ENCODE results near the gene KCNJ14. TPM values are rescaled to one million over a fixed set of nuclear protein-coding genes. Genes with fewer than 3 reads are reported as not detected.
A peak's percentile ranks its signal among the peaks of the same experiment; 100 is the strongest.
"Not testable (repeated sequence)": the region's sequence is repeated elsewhere in the genome, so short reads cannot be mapped to it uniquely, and the experiment has no call there.

The KCNJ14 gene
- total RNA-seq, 2 experiments from 2014 or later: 1.2 TPM

DNA sequence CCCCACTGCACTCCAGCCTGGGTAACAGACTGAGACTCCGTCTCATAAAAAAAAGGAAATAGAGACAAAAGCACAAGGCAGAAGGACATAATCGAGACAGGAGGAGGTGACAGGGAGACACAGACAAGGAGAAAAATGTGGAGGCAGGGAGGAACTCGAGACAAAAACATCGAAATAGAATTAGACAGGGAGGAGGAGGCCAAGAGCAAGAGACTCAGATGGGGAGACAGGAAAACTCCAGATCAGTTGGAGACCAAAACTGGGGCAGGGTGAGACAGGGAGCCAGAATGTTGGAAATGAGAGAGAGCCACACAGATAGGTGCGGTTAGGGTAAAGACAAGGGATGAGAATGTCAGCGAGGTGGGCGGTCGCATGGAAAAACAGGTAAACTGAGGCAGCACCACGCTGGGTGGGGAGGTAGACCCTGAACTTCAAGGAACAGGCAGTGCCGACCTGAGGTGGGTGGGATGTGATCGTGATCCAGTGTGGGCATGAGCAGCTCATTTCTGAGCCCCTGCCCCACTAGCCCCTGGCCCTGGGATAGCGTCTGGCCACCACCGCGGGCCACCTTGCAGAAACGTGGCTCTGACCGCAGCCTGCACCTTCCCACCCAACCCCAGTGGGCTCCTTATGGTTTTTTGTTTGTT lies 29.0 kb downstream of the KCNJ14 start:
- intact Hi-C loops (cut with micrococcal nuclease): loop anchor here (5.0 kb wide), 1 partner anchor 123 kb away; the partner anchor contains the start of gene SPACA4
- no peak for DNase-seq
- no peaks in the 10 kb centered on the region for H3K9me3 Mint-ChIP-seq
- no peak overlapping the region for H3K4me3 Mint-ChIP-seq
- peaks cover 2% of the 10 kb centered on the region for H3K36me3 Mint-ChIP-seq
- no peaks in the 10 kb centered on the region for H3K27me3 Mint-ChIP-seq
- POLR2A ChIA-PET: no interaction called here
- peaks cover 14% of the 10 kb centered on the region for H3K4me1 Mint-ChIP-seq (ENCODE audit: low read depth)
- no peak overlapping the region for H3K27ac Mint-ChIP-seq
- CTCF ChIA-PET: no interaction called here

DNA sequence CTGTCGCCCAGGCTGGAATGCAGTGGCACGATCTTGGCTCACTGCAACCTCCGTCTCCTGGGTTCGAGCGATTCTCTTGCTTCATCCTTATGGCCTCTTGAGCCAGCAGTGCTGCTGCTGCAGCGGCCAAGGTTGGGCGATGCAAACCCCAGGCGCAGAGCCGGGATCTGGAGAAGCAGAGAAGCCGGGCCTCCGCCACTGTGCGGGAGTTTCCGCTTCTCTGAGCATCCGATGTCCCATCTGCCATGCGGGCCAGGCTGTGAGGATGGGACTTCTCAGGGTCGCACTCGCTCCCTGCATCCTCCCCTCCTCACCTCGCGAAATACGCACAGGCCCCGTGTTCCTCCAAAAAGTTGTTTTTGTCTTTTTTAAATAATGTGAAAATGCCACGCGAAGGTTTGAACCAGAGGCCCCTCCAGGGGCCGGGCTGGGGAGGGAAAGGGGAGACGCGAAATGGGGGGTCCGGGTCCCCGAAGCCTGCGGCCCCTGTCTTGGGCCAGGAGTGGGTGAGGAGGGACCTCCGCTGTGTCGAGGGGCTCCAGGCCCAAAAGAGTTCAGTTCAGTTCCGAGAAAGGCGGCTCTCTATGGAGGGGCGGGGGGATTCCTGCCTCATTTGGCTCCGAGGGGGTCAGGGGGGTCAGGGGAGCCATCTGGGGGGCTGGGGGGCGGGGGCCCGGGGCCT lies 29.7 kb downstream of the KCNJ14 start:
- POLR2A ChIA-PET: no interaction called here
- Mint-ChIP-seq H3K9me3 (no peaks in the 10 kb centered on the region), H3K4me1 (ENCODE audit: low read depth) (peaks cover 17% of the 10 kb centered on the region)

DNA sequence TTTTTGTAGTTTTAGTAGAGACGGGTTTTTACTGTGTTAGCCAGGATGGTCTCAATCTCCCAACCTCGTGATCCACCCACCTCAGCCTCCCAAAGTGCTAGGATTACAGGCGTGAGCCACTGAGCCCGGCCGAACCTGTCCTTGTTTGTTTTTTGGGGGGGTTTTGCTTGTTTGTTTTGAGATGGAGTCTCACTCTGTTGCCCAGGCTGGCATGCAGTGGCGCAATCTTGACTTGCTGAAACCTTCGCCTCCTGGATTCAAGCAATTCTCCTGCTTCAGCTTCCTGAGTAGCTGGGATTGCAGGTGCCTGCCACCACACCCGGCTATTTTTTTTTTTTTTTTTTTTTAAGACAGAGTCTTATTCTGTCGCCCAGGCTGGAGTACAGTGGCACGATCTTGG lies 31.3 kb downstream of the KCNJ14 start:
- intact Hi-C loops (cut with micrococcal nuclease); H3K36me3 Mint-ChIP-seq; H3K27ac Mint-ChIP-seq; H3K9me3 Mint-ChIP-seq; DNase-seq; POLR2A ChIA-PET; H3K4me3 Mint-ChIP-seq: not testable (repeated sequence)
- H3K4me1 Mint-ChIP-seq (ENCODE audit: low read depth): peaks cover 17% of the 10 kb centered on the region
- CTCF ChIA-PET: interaction anchor here (1.2 to 6.2 kb wide), 3 partner anchors 20 to 122 kb away, joined by 8 to 164 read pairs (median 42); no protein-coding TSS in a partner anchor
- H3K27me3 Mint-ChIP-seq: peaks cover 12% of the 10 kb centered on the region

More for the DNA sequence above, 29.7 kb downstream of the KCNJ14 start:
- CTCF ChIA-PET: no interaction called here
- Mint-ChIP-seq H3K4me3 (no peak overlapping the region), H3K36me3 (peaks cover 2% of the 10 kb centered on the region), H3K27ac (no peak overlapping the region), H3K27me3 (peaks cover 3% of the 10 kb centered on the region)
- intact Hi-C loops (cut with micrococcal nuclease): loop anchor here (5.0 kb wide), 1 partner anchor 122 kb away; the partner anchor contains the start of gene SPACA4
- no peak for DNase-seq

DNA sequence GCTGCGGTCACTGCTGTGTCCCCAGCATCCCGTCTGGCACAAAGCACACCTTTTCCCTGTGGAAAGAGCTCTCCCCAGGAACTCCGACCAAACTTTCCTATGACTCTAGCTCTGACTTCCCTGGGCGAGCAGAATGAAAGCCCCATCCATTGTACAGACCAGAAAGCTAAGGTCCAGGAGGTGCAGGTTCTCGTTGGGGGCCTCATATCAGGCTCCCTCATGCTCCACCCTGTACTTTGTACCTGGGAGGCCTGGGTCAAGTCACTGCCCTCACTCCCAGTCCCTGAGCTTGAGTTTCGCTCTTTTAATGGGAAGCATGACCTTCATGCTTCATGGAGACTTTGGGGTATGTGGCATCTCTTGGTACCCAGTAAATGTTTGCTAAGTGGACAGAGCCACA lies 32.2 kb downstream of the KCNJ14 start:
- no peak overlapping the region for H3K4me3 Mint-ChIP-seq
- no peak for DNase-seq
- CTCF ChIA-PET: interaction anchor here (1.2 to 6.2 kb wide), 6 partner anchors 19 to 221 kb away, joined by 3 to 164 read pairs (median 6); no protein-coding TSS in a partner anchor
- H3K36me3 Mint-ChIP-seq: peaks cover 2% of the 10 kb centered on the region
- H3K4me1 Mint-ChIP-seq (ENCODE audit: low read depth): peaks cover 20% of the 10 kb centered on the region
- H3K27me3 Mint-ChIP-seq: peaks cover 18% of the 10 kb centered on the region
- POLR2A ChIA-PET: no interaction called here
- no peak overlapping the region for H3K27ac Mint-ChIP-seq
- no peaks in the 10 kb centered on the region for H3K9me3 Mint-ChIP-seq
- intact Hi-C loops (cut with micrococcal nuclease): no loop called here

DNA sequence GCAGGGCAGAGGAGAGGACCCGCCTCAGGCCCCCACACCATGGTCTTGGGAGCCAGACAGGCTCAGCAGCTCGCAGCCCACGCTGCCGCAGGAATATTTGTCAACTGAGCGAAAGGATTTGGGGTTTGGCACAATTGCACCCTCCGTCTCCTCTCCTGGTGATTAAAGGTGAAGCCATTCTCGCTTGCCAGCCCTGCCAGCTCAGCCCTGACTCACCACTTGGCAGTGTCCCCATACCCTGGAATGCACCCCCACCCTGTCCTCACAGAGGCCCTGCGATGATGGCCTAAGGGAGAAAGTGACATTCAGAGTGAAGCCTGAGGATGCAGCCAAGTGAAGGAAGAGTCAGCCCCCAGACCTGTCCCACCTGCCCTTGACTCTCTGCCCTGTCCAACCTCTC lies 32.6 kb downstream of the KCNJ14 start:
- no peak for DNase-seq
- Mint-ChIP-seq H3K36me3 (peaks cover 2% of the 10 kb centered on the region), H3K4me3 (no peak overlapping the region), H3K4me1 (ENCODE audit: low read depth) (peaks cover 24% of the 10 kb centered on the region), H3K27me3 (peaks cover 21% of the 10 kb centered on the region), H3K9me3 (no peaks in the 10 kb centered on the region), H3K27ac (no peak overlapping the region)
- ChIA-PET POLR2A (no interaction called here), CTCF (interaction anchor here (1.2 to 6.2 kb wide), 6 partner anchors 18 to 221 kb away, joined by 3 to 164 read pairs (median 6); no protein-coding TSS in a partner anchor)
- intact Hi-C loops (cut with micrococcal nuclease): no loop called here

DNA sequence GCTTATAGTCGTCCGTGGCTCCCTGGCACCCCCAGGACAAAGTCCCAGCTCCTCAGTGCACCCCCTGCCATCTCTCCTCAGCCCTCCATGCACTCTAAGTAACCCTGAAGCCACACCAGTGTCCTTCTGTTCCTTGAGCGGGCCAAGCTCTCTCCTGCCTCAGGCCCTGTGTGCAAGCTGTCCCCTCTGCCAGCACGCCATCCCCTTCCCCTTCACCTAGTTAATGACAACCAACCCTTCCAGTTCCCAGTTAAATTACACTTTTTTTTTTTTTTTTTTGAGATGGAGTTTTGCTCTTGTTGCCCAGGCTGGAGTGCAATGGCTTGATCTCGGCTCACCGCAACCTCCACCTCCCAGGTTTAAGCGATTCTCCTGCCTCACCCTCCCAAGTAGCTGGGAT lies 33.1 kb downstream of the KCNJ14 start:
- Mint-ChIP-seq H3K27me3 (peaks cover 21% of the 10 kb centered on the region), H3K4me1 (ENCODE audit: low read depth) (peaks cover 25% of the 10 kb centered on the region)
- H3K36me3 Mint-ChIP-seq; H3K27ac Mint-ChIP-seq; intact Hi-C loops (cut with micrococcal nuclease); H3K9me3 Mint-ChIP-seq; H3K4me3 Mint-ChIP-seq; DNase-seq: not testable (repeated sequence)
- ChIA-PET POLR2A (interaction anchor here (1.1 kb wide), 1 partner anchor 91 kb away, joined by 3 read pairs; no protein-coding TSS in a partner anchor), CTCF (interaction anchor here (1.1 to 6.2 kb wide), 8 partner anchors 19 to 222 kb away, joined by 3 to 164 read pairs (median 4); no protein-coding TSS in a partner anchor)

DNA sequence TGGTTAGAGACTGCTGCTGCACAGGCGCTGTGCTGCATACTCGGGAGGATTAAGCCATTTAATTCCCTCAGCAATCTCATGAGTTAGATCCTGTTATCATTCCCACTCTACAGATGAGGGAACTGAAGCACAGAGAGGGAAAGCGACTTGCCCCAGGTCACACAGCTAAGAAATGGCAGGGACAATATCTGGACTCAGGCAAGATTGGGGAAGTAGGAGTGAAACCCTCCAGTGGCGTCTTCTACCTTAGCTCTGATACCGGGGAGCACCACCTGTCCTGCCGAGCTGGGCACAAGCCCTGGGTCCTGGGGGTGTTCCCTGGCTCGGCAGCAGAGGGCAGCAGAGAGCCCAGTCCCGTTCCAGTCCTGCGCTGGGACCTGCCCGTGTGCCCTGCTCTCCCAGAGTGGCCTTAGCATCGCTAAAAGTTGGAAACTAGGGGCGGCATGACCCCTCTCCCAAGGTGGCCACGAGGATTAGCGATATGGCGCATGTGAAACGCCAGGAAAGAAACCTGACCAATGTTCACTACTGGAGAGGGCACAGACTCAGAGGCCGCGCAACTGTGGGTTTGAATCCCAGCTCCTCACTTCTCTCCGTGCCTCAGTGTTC lies 34.3 kb downstream of the KCNJ14 start:
- DNase-seq: peak; percentile 88
- H3K27ac Mint-ChIP-seq: no peak overlapping the region
- no peaks in the 10 kb centered on the region for H3K36me3 Mint-ChIP-seq
- no peaks in the 10 kb centered on the region for H3K9me3 Mint-ChIP-seq
- intact Hi-C loops (cut with micrococcal nuclease): loop anchor here (5.0 kb wide), 2 partner anchors 72 to 167 kb away; a partner anchor contains a TSS
- peaks cover 27% of the 10 kb centered on the region for H3K27me3 Mint-ChIP-seq
- peaks cover 29% of the 10 kb centered on the region for H3K4me1 Mint-ChIP-seq (ENCODE audit: low read depth)
- H3K4me3 Mint-ChIP-seq: no peak overlapping the region
- CTCF ChIA-PET: interaction anchor here (0.6 to 6.2 kb wide), 34 partner anchors 9 to 1186 kb away, joined by 3 to 164 read pairs (median 5); partner anchors contain the start of genes CA11, GRWD1, GYS1 and KDELR1
- POLR2A ChIA-PET: interaction anchor here (1.1 to 1.4 kb wide), 2 partner anchors 90 to 95 kb away, joined by 3 to 4 read pairs; no protein-coding TSS in a partner anchor

DNA sequence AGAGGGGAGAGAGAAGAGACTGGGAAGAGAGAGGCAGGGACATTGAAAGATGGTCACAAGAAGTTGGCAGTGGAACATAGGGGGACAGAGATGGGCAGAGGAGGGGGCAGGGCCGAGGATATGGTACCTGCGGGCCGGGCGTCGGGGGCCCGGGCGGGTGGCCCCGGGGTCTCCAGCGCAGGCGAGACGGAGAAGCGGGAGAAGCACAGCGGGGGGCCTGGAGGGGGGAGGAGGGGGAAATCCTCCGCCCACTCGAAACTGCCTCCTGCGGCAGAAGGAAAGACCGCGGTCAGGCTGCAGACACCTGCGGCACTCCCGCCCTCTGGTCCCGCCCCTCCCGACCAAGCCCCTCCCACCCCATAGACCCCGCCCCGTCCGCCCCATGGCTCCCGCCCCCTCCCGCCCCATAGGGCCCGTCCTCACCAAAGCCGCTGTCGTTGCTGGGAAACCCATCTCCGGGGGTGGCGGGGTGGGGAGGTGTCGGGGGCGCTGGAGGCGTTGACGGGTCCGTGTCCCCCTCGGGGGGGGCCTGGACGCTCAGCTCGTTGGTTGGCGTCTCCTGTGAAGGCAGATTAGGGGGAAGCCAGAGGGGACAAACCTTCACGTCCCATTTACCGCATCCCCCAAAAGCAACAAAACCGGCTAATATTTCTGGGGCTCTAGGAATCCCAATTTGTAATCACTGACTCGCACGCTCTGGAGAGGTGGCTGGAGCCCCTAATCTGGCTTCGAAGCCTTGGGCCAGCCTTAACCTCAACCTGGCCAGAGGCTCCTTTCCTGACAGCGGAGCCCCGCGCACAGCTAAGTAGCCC lies 35.8 kb downstream of the KCNJ14 start:
- Mint-ChIP-seq H3K27me3 (peaks cover 35% of the 10 kb centered on the region), H3K9me3 (no peaks in the 10 kb centered on the region), H3K4me3 (no peak overlapping the region), H3K4me1 (ENCODE audit: low read depth) (peaks cover 29% of the 10 kb centered on the region), H3K36me3 (no peaks in the 10 kb centered on the region), H3K27ac (no peak overlapping the region)
- intact Hi-C loops (cut with micrococcal nuclease): loop anchor here (5.0 kb wide), 2 partner anchors 74 to 169 kb away; a partner anchor contains a TSS
- peak; percentile 72 for DNase-seq
- CTCF ChIA-PET: interaction anchor here (1.0 to 6.2 kb wide), 6 partner anchors 11 to 117 kb away, joined by 3 to 164 read pairs (median 20); partner anchors contain the start of gene KDELR1
- POLR2A ChIA-PET: no interaction called here

DNA sequence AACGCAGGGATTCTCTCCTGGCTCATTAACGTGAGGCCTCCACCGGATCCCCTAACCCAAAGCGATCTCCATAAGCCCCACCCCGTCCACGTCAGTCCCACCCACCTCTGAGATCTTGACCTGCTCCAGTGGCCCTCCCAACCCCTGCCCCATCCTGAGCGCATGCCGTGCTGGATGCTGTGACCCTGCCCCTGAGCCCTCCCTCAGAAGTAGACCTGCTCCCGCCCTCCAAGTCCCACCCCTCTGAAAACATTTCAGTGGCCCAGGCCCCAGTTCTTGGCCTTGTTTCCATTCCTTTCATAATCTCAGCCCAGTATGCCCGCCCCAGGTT lies 36.4 kb downstream of the KCNJ14 start:
- H3K4me1 Mint-ChIP-seq (ENCODE audit: low read depth): peaks cover 29% of the 10 kb centered on the region
- POLR2A ChIA-PET: no interaction called here
- CTCF ChIA-PET: interaction anchor here (1.0 to 6.2 kb wide), 5 partner anchors 11 to 101 kb away, joined by 3 to 164 read pairs (median 10); partner anchors contain the start of gene KDELR1
- H3K36me3 Mint-ChIP-seq: no peaks in the 10 kb centered on the region
- no peaks in the 10 kb centered on the region for H3K9me3 Mint-ChIP-seq
- H3K27ac Mint-ChIP-seq: no peak overlapping the region
- no peak for DNase-seq
- no peak overlapping the region for H3K4me3 Mint-ChIP-seq
- intact Hi-C loops (cut with micrococcal nuclease): loop anchor here (5.0 kb wide), 2 partner anchors 74 to 169 kb away; a partner anchor contains a TSS
- peaks cover 37% of the 10 kb centered on the region for H3K27me3 Mint-ChIP-seq

DNA sequence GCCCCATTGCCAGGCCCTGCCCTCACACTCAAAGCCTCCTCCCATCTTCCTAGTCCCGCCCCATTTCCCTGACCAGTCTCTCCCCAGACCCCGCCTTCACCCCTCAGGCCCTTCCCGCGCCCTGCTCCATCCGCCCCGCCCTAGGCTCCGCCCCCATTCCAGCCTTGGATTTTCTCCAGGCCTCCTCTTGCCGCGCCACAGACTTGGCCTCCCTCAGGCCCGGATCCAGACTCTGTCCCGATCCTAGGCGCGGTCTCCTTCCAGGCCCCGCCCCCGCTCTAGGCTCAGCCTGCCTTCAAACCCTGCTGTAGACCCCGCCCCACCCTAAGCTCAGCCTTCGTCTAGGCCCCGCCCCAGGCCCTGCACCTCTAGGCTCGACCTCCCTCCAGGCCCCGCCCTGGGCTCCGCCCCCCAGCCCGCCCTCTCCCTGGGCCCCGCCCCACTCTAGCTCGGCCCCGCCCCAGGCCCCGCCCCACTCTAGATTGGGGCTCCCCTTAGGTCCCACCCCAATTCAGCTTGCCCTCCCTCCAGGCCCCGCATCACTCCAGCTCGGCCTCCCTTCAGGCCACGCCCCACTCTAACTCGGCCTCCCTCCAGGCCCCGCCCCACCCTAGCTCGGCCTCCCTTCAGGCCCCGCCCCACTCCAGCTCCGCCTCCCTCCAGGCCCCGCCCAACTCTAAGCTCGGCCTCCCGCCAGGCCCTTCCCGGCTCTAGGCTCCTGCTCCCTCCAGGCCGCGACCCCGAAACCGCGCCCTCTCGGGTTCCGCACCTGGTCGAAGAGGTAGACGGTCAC lies 37.7 kb downstream of the KCNJ14 start:
- CTCF ChIA-PET: interaction anchor here (0.9 to 2.3 kb wide), 6 partner anchors 11 to 116 kb away, joined by 4 to 19 read pairs (median 8); partner anchors contain the start of gene KDELR1
- intact Hi-C loops (cut with micrococcal nuclease): loop anchor here (1.0 to 5.0 kb wide), 4 partner anchors 9 to 171 kb away; a partner anchor contains a TSS
- no peaks in the 10 kb centered on the region for H3K9me3 Mint-ChIP-seq
- peak overlapping the region; percentile 56 for H3K4me3 Mint-ChIP-seq
- H3K36me3 Mint-ChIP-seq: no peaks in the 10 kb centered on the region
- H3K4me1 Mint-ChIP-seq (ENCODE audit: low read depth): peaks cover 31% of the 10 kb centered on the region
- peaks cover 45% of the 10 kb centered on the region for H3K27me3 Mint-ChIP-seq
- H3K27ac Mint-ChIP-seq: no peak overlapping the region
- POLR2A ChIA-PET: interaction anchor here (0.7 to 1.3 kb wide), 2 partner anchors 12 to 18 kb away, joined by 3 read pairs; no protein-coding TSS in a partner anchor
- peak; percentile 92 for DNase-seq

All from activated CD4-positive, alpha-beta memory T cell treated with anti-CD3 and anti-CD28 coated beads for 36 hours (primary cell).